GM15510 (cell line): ENCODE results near the gene PITPNM1.

ENCODE experiments used
- POLR2A ChIP-seq: IDR thresholded peaks from 3 replicates; pipeline ENCODE4 v1.6.1; 2011; ENCODE audit warnings: borderline replicate concordance; ENCODE audit not compliant: insufficient read length; ENCODE audit errors: extremely low read depth

Gene PITPNM1

DNA sequence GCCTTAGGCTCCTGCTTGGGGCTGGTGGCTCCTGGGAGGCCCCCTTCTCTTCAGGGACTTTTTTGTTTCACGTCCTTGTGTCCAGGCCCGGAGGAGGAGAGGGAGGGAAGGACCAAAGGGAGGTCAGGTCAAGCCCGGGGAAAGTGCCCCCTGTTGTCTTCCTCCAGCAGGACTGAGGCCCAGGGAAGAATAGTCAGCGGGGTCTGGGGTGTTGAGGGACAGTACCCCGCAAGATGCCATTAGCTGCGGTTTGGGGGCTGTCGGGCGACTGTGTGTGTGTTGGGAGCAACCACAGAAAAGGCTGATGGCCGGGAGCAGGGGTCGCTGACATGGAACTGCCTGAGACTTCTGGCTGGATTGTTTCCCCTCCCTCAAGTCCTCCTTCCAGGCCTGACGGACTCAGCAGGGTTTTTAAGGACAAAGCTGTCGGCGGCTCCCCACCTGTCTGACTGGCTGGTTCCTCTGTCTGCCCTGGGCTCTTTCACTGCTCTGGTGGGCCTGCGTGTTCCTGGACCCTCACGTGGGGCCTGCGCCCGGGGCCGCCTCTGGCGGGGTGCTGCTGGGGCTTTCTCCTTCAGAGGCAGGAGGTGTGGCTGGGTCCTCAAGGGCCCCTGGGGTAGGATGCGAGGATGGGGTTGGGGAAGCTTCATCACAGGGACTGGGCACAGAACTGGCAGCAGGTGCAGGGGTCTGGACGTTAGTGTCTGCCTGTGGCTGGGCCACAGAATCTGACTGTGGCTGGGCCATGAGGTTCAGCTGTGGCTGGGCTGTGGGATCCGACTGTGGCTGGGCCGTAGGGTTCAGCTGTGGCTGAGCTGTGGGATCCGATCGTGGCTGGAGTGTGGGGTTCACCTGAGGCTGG lies 54.1 kb downstream of the PITPNM1 start:
- TF ChIP-seq POLR2A = no peak

DNA sequence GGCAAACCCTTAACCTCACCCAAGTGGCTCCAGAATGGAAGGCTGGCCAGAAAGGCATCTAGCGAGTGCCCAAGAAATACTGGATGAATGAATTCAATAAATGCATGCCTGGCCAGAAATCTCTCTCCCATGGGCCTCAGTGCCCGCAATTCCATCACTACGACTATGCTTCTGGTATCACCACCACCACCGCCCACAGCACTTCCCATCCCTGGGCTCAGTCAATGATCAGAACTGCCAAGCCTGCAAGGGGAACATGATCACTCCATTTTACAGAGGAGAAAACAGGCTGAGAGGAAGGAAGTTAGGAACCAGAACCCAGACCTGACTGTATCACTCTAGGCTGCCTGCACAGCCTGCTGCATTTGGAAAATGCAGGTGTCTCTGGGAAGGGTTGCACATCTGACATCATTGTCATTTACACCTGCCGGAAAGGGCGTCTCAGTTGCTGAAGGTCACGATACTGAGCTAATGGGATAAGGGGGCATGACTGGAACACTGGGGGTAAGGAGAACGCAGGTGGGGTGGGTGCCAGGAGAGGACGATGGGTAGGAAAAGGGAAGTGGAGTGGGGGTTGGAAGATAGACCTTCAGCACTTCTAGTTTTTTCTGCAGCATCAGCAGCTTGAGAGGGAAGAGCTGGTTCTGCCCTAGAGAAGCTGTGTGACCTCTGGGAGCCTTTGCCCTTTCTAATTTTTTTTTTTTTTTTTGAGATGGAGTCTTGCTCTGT lies 55.9 kb downstream of the PITPNM1 start:
- TF ChIP-seq POLR2A = no peak

DNA sequence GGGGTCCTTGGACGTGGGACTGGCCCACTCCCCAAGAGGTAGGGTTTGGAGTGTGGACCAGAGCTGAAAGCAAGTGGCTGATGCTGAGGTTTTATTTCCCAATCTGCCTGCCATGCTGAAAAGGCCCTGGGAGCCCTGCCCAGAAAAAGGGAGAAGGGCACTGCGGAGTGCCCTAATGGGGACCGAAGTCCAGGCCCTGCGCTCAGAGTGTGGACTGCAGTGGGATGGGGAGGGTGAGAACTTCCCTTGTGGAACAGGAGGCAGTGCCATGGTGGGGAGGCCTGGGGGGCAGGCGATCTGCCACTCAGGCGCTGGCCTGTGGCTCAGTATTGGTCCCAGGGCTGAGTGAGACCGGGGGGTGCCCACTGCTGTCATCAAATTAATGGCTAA lies 56.9 kb downstream of the PITPNM1 start:
- no peak for TF ChIP-seq POLR2A

DNA sequence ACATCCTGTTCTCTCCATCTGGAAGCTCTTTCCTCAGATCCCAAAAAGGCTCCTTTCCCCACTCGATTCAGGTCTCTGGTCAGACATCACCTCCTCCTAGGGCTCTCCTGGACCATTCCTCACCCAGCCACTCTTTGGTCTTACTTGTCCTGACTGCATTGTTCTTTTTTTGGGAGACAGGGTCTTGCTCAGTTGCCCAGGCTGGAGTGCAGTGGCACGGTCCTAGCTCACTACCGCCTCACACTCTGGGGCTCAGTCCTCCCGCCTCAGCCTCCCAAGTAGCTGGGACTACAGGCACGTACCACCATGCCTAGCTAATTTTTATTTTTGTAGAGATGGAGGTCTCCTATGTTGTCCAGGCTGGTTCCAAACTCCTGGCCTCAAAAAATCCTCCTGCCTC lies 59.6 kb downstream of the PITPNM1 start:
- TF ChIP-seq POLR2A = no peak

DNA sequence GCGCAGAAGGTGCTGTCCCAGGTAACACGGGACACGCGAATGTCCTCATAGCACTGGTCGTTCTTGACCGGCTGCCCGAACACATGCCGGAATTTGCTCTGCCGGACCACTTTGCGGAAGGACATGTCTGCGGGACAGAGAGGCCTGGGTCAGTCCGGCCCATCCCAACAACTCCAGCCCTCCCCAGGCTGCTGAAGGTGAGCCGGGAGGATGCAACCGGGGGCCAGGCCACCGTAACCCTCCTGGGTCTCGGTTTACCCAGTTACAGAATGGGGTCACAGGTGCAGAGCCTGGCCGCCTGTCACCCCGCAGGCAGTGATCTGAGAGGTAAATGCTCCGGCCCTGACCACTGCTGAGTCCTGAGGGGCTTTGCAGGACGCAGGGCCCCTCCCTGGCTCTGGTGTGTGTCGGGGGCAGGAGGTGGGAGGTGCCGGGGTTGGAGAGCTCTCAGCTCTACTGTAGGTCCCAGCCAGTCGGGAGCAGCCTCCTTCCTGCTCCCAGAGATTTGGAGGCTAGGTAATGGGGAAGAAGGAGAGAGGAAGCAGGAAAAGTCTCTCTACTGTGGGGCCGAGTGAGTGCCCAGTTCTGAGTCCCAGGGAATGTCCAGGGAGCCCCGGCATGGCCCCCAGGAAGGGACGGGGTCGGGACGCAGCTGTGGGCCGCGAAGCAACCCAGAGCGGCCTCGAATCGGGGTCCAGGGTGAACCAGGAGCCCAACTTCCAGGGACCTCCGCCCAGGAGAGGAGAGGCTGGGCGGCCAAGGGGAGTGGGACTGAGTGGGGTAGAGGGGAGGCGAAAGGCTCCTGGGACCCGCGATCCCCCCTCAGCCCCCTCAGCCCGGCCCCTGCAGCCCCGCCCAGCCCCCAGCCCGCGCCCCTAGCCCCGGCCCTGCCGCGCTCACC lies 62.4 kb downstream of the PITPNM1 start:
- peak; percentile 12 for TF ChIP-seq POLR2A
